GM18508 (cell line): ENCODE results near the gene ADM.
"Not testable (repeated sequence)": the region's sequence is repeated elsewhere in the genome, so short reads cannot be mapped to it uniquely, and the experiment has no call there.

Experiments
- ATAC-seq: cut with Tn5 transposase; IDR thresholded peaks from one replicate; pipeline ENCODE4 v1.9.1; 2021; ENCODE audit warnings: moderate number of reproducible peaks; ENCODE audit not compliant: insufficient read depth, unreplicated experiment

The ADM gene, protein sequence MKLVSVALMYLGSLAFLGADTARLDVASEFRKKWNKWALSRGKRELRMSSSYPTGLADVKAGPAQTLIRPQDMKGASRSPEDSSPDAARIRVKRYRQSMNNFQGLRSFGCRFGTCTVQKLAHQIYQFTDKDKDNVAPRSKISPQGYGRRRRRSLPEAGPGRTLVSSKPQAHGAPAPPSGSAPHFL

DNA sequence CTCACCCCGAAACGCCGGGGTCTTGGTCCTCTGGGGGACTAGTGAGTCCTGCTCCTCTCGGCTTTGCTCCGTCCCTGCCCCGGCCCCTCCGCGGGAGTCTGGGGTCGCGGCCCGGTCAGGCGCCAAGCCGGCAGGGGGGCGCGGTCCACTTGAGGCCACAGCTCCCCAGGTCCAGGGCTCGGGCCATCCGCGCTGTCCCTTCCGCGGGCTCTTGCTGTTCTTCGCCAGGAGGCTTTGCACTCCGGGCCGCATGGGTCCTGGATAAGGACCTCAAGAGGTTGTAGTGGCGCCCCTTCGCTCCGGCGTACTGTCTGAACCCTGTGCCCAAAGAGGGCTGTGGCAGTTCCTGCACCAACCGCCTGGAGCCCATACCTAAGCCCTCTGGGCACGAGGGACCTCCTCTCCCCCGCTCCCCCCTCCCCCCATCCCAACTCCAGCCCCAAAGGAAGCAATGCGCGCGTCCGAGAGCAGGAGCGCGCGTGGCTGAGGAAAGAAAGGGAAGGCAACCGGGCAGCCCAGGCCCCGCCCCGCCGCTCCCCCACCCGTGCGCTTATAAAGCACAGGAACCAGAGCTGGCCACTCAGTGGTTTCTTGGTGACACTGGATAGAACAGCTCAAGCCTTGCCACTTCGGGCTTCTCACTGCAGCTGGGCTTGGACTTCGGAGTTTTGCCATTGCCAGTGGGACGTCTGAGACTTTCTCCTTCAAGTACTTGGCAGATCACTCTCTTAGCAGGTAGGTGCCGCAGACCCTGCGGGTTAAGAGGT, at the start of gene ADM:
ADM (plus strand) TSS at position 579 of the 767 bp plus-strand sequence. CDS start 628 bp downstream, outside the sequence.
- no peak for ATAC-seq

- no peak for ATAC-seq
These were observed 49.3 kb upstream of the ADM start for GRCh38 chr11:10255388-10256125.

DNA sequence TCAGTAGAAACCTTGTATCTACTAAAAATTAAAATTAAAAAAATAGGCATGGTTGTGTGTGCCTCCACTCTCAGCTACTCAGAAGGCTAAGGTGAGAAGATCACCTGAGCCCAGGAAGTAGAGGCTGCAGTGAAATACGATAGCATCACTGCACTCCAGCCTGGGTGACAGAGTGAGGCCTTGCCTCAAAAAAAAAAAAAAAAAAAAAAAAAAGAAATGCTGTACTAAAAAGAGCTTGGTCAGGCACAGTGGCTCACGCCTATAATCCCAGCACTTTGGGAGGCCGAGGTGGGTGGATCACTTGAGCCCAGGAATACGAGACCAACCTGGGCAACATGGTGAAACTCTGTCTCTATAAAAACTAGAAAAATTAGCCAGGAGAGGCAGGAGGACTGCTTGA, 47.4 kb upstream of the ADM start:
- ATAC-seq, result no peak

- ATAC-seq, result no peak
These were observed 43.1 kb upstream of the ADM start for GRCh38 chr11:10261821-10262220.

DNA sequence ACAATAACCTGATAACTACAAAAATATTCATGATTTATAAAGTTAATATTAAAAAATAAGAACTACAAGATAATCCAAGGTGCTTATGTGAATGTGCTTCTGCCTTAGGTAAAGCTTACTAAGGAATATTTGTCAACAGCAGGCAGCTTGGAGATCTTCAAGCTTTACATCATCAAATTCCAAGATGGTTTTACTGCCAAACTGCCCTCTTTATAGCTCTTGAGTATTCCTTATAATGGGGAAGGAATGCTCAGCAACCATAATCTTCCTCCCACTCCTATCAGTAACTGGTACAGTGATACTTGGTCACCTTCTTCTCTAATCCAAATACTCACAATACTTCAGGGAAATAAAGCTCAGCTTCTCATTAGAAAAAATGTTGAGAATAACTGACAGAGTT, 40.9 kb upstream of the ADM start:
- ATAC-seq, result no peak

DNA sequence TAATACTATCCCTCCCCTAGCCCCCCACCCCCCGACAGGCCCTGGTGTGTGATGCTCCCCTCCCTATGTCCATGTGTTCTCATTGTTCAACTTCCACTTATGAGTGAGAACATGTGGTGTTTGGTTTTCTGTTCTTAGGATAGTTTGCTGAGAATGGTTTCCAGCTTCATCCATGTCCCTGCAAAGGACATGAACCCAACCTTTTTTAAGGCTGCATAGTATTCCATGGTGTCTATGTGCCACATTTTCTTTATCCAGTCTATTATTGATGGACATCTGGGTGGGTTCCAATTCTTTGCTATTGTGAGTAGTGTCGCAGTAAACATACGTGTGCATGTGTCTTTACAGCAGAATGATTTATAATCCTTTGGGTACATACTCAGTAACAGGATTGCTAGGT, 40.2 kb upstream of the ADM start:
- not testable (repeated sequence) for ATAC-seq

DNA sequence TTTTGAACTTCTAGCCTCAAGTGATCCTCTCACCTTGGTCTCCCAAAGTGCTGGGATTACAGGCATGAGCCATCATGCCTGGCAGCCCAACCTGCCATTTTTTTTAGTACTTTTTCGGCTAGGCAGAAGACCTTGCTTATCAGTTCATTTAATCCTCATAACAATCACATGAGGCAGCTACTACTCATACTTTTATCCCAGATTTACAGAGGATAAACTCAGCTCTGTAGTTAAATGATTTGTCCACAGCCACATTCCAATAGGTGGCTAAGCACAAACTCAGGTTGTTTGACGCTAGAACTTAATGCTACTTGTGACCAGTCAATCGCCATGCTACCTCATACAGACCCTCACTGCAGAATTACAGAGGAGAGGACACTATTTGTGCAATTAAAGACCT, 38.9 kb upstream of the ADM start:
- no peak for ATAC-seq

GRCh38 chr11:10267821-10268220, 37.1 kb upstream of the ADM start:
- ATAC-seq, result no peak

- no peak for ATAC-seq
These were observed 36.0 kb upstream of the ADM start for GRCh38 chr11:10268746-10269488.

- ATAC-seq, result no peak
These were observed 32.7 kb upstream of the ADM start for GRCh38 chr11:10272132-10272531.

DNA sequence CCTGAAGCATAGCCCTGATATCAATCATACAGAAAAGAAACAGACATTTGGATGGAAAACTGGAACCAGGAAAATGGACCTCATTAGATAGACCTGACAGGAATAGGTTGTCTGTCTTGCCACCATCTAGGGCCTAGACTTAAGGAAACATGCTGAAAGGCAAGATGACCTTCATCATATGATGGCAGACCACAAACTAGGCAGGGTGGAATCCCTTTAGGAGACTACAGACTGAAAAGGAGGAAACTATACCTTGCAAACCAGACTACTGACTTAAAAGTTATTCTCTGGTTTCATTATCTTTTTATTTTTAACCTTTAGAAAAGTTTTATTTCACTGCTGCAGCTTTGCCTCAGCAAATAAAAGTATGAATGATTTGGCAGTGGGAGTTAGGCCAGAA, 31.1 kb upstream of the ADM start:
- ATAC-seq, result no peak

DNA sequence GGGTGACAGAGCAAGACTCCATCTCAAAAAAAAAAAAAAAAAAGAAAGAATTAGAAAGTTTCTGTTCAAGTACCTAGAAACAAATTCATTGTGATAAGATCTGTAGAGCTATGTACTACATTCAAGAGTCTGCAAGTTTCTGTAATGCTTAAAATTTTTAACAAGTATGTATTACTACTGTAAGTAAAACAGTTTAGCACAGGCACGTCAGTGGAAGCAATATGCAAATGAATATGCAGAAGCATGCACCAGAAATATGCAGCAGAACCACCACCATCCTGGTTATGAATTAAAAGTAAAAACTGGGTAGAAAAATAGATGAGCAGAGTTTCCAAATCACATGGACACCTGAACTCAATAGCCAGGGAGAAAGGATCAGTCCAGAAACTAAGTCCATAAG, 30.1 kb upstream of the ADM start:
- ATAC-seq, result no peak

- no peak for ATAC-seq
These were observed 29.2 kb upstream of the ADM start for GRCh38 chr11:10275714-10276113.

GRCh38 chr11:10282117-10282516, 22.8 kb upstream of the ADM start:
- ATAC-seq, result no peak

GRCh38 chr11:10283991-10284390, 20.9 kb upstream of the ADM start:
- ATAC-seq, result no peak

GRCh38 chr11:10285148-10285802, 19.6 kb upstream of the ADM start:
- no peak for ATAC-seq

DNA sequence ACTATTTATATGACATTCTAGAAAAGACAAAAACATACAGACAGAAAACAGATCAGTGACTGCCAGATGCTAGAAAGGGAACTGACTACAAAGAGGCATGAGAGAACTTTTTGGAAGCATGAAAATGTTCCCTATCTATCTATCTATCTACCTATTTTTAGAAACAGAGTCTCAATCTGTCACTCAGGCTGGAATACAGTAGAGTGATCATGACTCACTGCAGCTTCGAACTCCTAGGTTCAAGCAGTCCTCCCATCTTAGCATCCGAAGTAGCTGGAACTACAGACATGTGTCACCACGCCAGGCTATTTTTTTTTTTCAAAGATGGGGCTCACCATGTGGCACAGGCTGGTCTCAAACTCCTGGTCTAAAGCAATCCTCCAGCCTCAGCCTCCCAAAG, 17.7 kb upstream of the ADM start:
- no peak for ATAC-seq

DNA sequence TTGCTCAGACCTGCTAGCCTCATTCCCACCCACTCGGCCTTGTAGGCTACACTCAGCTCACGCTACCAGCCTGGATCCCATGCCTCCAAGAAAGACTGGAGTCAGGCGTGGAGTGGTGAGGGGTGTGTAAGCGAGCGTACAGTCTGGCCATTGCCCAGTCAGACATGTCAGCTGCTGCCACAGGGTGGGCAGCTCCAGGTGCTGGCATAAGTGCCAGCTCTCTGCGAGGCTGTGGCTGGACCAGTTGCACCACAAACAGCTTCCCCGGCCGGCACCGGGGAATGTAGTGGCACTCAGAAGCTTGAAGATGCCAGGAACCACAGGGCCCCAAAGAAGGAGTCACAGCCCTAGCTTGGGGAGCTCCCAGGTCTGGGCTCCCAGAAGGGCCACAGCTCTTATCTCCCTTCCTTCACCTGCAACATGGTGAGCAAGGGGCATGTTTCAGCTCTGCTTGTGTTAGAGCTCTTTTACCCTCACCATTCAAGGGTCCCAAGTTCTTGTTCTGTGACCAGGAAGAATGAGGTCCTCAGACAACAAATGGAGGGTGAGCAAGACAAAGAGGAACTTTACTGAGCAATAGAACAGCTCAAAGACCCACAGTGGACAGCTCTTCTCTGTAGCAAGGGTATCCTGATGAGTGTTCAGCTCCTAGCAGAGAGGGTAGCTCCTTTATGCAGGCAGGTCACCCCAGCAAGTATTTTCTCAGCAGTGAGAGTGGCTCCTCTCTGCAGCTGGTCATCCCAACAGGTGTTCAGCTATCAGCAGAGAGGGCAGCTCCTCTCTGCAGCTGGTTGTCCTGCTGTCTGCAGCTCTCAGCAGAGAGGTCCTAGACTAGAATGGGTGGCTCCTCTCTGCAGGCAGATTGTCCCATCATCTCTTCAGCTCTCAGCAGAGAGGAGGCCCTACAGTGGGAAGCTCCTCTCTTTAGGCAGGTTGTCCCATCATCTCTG, 16.8 kb upstream of the ADM start:
- no peak for ATAC-seq
